ENCODE results near the gene DVL2.

The DVL2 gene

DNA sequence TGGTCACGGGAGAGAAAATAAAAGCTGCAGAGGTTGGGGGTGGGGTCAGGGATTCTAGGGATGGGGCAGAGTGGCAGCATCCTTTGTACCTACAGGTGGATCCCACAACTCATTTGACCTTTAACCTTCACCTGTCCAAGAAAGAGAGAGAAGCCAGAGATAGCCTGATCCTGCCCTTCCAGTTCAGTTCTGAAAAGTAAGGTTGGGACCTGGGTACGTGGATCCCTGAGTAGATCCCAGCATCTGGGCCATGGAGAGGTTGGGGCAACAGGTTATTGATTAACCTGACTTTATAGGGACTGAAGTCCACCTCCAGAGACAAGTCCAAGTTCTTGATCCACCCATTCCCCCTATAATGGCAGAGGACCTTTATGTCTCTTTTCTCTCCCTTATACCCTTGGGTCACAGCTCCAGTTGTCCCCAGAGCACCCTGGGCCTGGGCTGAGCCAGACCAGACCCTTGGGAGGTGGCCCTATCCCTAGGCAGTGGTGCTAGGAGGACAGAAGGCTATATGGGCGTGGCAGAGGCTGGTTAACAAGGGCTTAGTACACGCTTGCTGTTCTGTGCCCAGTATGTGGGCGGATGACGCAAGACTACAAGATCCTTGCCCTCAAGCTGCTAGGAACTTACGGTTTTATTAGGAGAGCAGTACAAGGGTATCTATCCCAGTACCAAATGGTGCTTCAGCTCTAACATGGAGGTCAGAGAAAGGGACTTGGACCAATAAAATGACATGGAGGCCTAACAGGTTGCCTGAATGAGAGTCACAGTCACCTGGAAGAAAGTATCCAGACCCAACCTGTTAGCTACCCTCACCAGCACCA, 24.6 kb upstream of the DVL2 start:
- FAIRE-seq = peak; percentile 52
- TF ChIP-seq POLR2AphosphoS5 (IDR thresholded peaks at IDR 0.05; ENCODE audit: low read depth, low read length) (no peak), SPI1 (IDR thresholded peaks at IDR 0.05; ENCODE audit: low read depth, low read length) (no peak), PAX5 (IDR thresholded peaks at IDR 0.05; ENCODE audit: insufficient read depth, low read length, severe bottlenecking) (no peak), POU2F2 (IDR thresholded peaks at IDR 0.05; ENCODE audit: low read depth, low read length) (no peak), TAF1 (IDR thresholded peaks at IDR 0.05; ENCODE audit: low read depth, low read length) (no peak), POLR2A (IDR thresholded peaks at IDR 0.05; ENCODE audit: low read depth, low read length) (no peak; the same call in 1 of the 2 replicates)
- no peak for DNase-seq (ENCODE audit: insufficient read length, low spot score)

- no peak for FAIRE-seq
Observed at GRCh38 chr17:7256766-7257456, 22.6 kb upstream of the DVL2 start.

DNA sequence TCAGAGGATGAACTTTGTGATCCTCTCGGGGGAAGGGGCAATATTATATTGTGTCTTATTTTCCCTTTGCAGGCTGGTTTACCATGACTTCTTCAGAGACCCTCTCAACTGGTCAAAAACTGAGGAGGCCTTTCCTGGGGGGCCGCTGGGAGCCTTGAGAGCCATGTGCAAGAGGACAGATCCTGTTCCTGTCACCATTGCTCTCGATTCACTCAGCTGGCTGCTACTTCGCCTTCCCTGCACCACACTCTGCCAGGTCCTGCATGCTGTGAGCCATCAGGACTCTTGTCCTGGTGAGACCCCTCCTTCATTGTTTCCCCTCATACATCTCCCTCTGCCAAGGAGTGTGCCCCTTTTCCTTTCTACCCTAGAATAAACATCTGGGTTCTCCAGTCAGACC, 20.2 kb upstream of the DVL2 start:
- DNase-seq (ENCODE audit: insufficient read length, low spot score) = no peak
- no peak for FAIRE-seq
- no peak for TF ChIP-seq POU2F2 (IDR thresholded peaks at IDR 0.05; ENCODE audit: low read depth, low read length)
- TF ChIP-seq PAX5 (IDR thresholded peaks at IDR 0.05; ENCODE audit: insufficient read depth, low read length, severe bottlenecking) = no peak
- no peak for TF ChIP-seq TAF1 (IDR thresholded peaks at IDR 0.05; ENCODE audit: low read depth, low read length)

More at GRCh38 chr17:7256766-7257456, 22.6 kb upstream of the DVL2 start:
- no peak for TF ChIP-seq TAF1 (IDR thresholded peaks at IDR 0.05; ENCODE audit: low read depth, low read length)
- no peak for TF ChIP-seq SPI1 (IDR thresholded peaks at IDR 0.05; ENCODE audit: low read depth, low read length)
- TF ChIP-seq POLR2A (IDR thresholded peaks at IDR 0.05; ENCODE audit: low read depth, low read length) = no peak
- TF ChIP-seq PAX5 (IDR thresholded peaks at IDR 0.05; ENCODE audit: insufficient read depth, low read length, severe bottlenecking) = no peak
- TF ChIP-seq POU2F2 (IDR thresholded peaks at IDR 0.05; ENCODE audit: low read depth, low read length) = no peak
- TF ChIP-seq POLR2AphosphoS5 (IDR thresholded peaks at IDR 0.05; ENCODE audit: low read depth, low read length) = no peak
- DNase-seq (ENCODE audit: insufficient read length, low spot score) = no peak

GRCh38 chr17:7253082-7253481, 18.8 kb upstream of the DVL2 start:
- no peak for DNase-seq (ENCODE audit: insufficient read length, low spot score)
- no peak for FAIRE-seq
- TF ChIP-seq POLR2AphosphoS5 (IDR thresholded peaks at IDR 0.05; ENCODE audit: low read depth, low read length) (no peak), POU2F2 (IDR thresholded peaks at IDR 0.05; ENCODE audit: low read depth, low read length) (no peak), SPI1 (IDR thresholded peaks at IDR 0.05; ENCODE audit: low read depth, low read length) (no peak), PAX5 (IDR thresholded peaks at IDR 0.05; ENCODE audit: insufficient read depth, low read length, severe bottlenecking) (no peak), POLR2A (IDR thresholded peaks at IDR 0.05; ENCODE audit: low read depth, low read length) (no peak), TAF1 (IDR thresholded peaks at IDR 0.05; ENCODE audit: low read depth, low read length) (no peak)

DNA sequence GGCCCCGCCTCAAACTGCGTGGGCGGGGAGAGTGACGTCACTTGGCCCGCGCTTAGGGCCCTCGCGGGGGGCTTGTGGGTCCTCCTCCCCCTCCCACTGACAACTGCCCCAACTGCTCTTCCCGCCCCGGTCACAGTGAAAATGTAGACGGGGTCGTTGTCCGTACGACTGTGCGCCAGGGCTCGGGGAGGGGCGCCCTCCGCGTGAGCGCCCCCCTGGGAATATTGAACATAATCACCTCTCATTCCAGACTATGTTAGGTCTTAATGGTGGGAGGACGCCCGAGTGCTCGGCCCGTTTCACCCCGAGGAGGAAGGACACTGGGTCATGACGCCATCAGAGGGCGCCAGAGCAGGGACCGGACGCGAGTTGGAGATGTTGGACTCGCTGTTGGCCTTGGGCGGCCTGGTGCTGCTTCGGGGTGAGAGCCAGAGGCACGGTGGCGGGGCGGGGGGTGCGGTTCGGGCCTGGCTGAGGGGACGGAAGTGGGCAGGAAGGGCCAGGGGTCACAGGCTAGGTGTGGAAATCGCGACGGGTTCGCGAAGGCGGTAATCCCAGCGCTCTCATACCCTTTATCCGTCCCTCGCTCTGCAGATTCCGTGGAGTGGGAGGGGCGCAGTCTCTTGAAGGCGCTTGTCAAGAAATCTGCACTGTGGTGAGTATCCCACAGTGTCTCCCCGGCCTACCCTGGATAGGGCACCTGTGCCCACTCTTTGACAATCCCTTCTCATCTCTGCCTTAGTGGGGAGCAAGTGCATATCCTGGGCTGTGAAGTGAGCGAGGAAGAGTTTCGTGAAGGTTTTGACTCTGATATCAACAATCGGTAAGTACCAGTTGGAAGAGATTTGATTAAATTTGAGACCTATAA, 18.1 kb upstream of the DVL2 start, which contains the start of gene ELP5:
Gene ELP5 (plus strand): TSS at position 40 of the 868 bp plus-strand sequence. CDS start 336 bp downstream, at position 376.
- peak; percentile 65 for TF ChIP-seq POLR2AphosphoS5 (IDR thresholded peaks at IDR 0.05; ENCODE audit: low read depth, low read length)
- peak; percentile 22 for TF ChIP-seq PAX5 (IDR thresholded peaks at IDR 0.05; ENCODE audit: insufficient read depth, low read length, severe bottlenecking)
- TF ChIP-seq SPI1 (IDR thresholded peaks at IDR 0.05; ENCODE audit: low read depth, low read length) = no peak
- TF ChIP-seq POLR2A (IDR thresholded peaks at IDR 0.05; ENCODE audit: low read depth, low read length) = peak; percentile 91
- TF ChIP-seq TAF1 (IDR thresholded peaks at IDR 0.05; ENCODE audit: low read depth, low read length) = peak; percentile 83
- peak; percentile 54; the same call in 1 of the 2 replicates for TF ChIP-seq POU2F2 (IDR thresholded peaks at IDR 0.05; ENCODE audit: low read depth, low read length)
- FAIRE-seq (no peak), DNase-seq (ENCODE audit: insufficient read length, low spot score) (peak; percentile 93)

DNA sequence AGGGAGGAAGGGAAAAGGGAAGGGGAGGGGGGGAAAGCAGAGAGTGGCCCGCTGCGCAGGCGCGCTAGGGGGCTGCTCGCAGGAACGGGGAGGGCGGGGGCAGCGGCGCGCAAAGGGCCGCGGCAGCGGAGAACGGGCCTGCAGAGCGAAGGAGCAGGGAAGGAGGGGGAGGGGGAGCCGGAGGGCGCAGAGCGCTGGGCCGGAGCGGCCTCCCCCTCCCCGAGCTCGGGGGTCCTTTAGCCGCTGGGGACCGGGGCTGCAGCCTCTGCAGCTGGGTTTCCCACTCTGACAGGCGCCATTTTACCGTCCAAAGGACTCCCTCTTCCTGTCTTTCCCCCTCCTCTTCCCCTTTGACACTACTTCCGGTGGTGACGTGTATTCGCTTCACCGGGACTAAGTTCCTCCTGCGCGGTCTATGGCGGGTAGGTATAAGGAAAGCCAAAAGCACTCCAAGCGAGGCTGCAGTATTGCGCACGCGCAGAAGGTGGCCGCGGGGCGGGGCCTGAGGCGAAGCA, 17.4 kb upstream of the DVL2 start, which contains the start of gene CTDNEP1:
Gene CTDNEP1 (minus strand): TSS at position 74 of the 515 bp plus-strand sequence. CDS start 438 bp downstream, outside the sequence.
- DNase-seq (ENCODE audit: insufficient read length, low spot score) (peak; percentile 95), FAIRE-seq (peak; percentile 100)
- TF ChIP-seq TAF1 (IDR thresholded peaks at IDR 0.05; ENCODE audit: low read depth, low read length) = peak; percentile 85
- TF ChIP-seq POLR2AphosphoS5 (IDR thresholded peaks at IDR 0.05; ENCODE audit: low read depth, low read length) = peak; percentile 58; the same call in 1 of the 2 replicates
- peak; percentile 68 for TF ChIP-seq SPI1 (IDR thresholded peaks at IDR 0.05; ENCODE audit: low read depth, low read length)
- no peak for TF ChIP-seq PAX5 (IDR thresholded peaks at IDR 0.05; ENCODE audit: insufficient read depth, low read length, severe bottlenecking)
- TF ChIP-seq POLR2A (IDR thresholded peaks at IDR 0.05; ENCODE audit: low read depth, low read length) = peak; percentile 79
- TF ChIP-seq POU2F2 (IDR thresholded peaks at IDR 0.05; ENCODE audit: low read depth, low read length) = no peak

DNA sequence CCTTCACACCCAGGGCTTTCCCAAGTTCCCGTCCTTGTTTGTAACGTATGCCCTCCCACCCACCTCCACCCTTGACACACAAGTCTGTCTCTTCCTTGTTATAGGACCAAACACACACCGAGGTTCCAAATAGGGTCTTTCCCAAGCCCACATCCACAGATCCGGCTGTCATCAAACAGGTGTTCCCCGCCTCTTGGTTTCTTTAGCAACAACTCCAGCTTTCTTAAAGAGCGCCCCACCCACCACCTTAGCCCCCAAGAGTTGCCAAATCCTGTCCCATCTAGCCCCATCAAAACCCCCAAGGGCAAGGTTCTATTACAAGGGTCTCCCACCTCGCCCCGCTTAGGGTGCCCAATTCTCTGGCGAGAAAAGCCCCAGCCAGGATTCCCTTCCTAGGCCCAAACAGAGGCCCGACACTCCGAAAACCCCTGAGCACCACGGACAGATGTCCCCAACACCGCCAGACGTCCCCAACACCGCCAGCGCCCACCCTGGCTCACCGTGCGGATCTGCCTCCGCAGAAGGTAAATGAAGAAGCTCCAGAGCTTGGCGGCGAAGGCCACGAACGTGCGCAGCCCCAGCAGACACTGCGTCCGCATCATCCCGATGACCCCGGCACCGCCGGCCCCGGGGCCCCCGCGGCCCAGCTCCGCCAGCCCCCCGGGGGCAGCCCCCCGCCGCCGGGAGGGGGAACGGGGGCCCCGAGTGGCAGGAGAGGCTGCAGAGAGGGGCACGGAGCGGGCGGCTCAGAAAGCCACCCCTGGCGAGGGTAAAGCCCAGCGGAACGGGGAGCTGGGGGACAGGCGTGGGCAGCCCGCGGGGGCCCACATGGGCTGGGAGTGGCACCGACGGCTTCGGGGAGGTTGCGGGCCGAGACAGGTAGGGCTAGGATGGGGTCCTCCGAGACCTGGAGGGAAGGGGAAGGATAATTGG, 16.6 kb upstream of the DVL2 start:
- TF ChIP-seq SPI1 (IDR thresholded peaks at IDR 0.05; ENCODE audit: low read depth, low read length) = no peak
- TF ChIP-seq TAF1 (IDR thresholded peaks at IDR 0.05; ENCODE audit: low read depth, low read length) = no peak
- TF ChIP-seq POU2F2 (IDR thresholded peaks at IDR 0.05; ENCODE audit: low read depth, low read length) = no peak
- TF ChIP-seq POLR2AphosphoS5 (IDR thresholded peaks at IDR 0.05; ENCODE audit: low read depth, low read length) = no peak
- no peak; the same call in 1 of the 2 replicates for TF ChIP-seq POLR2A (IDR thresholded peaks at IDR 0.05; ENCODE audit: low read depth, low read length)
- no peak for TF ChIP-seq PAX5 (IDR thresholded peaks at IDR 0.05; ENCODE audit: insufficient read depth, low read length, severe bottlenecking)
- DNase-seq (ENCODE audit: insufficient read length, low spot score) = no peak
- FAIRE-seq = peak; percentile 83
